ENCODE data around the gene SMC1B.

- TF ChIP-seq, protein P1, sequence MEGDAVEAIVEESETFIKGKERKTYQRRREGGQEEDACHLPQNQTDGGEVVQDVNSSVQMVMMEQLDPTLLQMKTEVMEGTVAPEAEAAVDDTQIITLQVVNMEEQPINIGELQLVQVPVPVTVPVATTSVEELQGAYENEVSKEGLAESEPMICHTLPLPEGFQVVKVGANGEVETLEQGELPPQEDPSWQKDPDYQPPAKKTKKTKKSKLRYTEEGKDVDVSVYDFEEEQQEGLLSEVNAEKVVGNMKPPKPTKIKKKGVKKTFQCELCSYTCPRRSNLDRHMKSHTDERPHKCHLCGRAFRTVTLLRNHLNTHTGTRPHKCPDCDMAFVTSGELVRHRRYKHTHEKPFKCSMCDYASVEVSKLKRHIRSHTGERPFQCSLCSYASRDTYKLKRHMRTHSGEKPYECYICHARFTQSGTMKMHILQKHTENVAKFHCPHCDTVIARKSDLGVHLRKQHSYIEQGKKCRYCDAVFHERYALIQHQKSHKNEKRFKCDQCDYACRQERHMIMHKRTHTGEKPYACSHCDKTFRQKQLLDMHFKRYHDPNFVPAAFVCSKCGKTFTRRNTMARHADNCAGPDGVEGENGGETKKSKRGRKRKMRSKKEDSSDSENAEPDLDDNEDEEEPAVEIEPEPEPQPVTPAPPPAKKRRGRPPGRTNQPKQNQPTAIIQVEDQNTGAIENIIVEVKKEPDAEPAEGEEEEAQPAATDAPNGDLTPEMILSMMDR (IDR thresholded peaks at IDR 0.05; ENCODE audit: poor library complexity), result no peak
- TF ChIP-seq EZH2phosphoT487 (IDR thresholded peaks at IDR 0.05; ENCODE audit: low read depth, severe bottlenecking, unreplicated experiment) (no peak), EZH2 (IDR thresholded peaks at IDR 0.05; ENCODE audit: borderline replicate concordance) (no peak)
Observed at GRCh38 chr22:45452565-45453379, 39.4 kb upstream of the SMC1B start.

Data from hepatocyte (in vitro differentiated cells).